LoVo (cell line): ENCODE data around the gene CCDC30.
"Not testable (repeated sequence)": the region's sequence is repeated elsewhere in the genome, so short reads cannot be mapped to it uniquely, and the experiment has no call there.

ENCODE experiments used
- DNase-seq: peaks from one replicate; pipeline ENCODE4 v3.0.0-alpha.2; 2016; ENCODE audit warnings: low spot score

The CCDC30 gene

DNA sequence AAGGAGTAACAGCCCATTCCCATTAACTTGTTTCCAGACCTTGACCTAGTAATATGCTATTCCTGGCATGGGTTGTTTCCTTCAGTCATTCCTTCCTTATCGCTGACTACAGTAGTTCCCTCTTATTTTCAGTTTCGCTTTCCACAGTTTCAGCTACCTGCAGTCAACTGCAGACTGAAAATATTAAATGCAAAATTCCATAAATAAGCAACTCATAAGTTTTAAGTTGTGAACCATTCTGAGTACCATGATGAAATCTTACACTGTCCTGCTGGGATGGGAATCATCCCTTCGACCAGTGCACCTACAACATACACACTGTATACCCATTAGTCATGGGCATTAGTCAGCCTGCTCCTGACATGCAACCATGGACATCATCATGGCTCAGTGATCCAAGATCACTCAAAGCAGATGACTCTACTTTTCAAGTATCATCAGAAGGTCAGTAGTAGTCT lies 66.7 kb downstream of the CCDC30 start:
- DNase-seq = peak; percentile 48

DNA sequence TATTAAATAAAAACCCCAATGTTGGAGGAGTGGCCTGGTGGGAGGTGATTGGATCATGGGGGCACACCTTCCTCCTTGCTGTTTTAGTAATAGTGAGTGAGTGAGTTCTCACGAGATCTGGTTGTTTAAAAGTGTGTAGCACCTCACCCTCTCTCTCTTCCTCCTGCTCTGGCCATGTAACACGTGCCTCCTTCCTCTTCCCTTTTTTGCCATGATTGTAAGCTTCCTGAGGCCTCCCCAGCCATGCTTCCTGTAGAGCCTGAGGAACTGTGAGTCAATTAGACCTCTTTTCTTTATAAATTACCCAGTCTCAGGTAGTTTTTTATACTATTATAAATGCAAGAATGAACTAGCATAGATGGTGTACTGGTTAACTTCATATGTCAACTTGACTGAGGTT lies 68.0 kb downstream of the CCDC30 start:
- no peak for DNase-seq

DNA sequence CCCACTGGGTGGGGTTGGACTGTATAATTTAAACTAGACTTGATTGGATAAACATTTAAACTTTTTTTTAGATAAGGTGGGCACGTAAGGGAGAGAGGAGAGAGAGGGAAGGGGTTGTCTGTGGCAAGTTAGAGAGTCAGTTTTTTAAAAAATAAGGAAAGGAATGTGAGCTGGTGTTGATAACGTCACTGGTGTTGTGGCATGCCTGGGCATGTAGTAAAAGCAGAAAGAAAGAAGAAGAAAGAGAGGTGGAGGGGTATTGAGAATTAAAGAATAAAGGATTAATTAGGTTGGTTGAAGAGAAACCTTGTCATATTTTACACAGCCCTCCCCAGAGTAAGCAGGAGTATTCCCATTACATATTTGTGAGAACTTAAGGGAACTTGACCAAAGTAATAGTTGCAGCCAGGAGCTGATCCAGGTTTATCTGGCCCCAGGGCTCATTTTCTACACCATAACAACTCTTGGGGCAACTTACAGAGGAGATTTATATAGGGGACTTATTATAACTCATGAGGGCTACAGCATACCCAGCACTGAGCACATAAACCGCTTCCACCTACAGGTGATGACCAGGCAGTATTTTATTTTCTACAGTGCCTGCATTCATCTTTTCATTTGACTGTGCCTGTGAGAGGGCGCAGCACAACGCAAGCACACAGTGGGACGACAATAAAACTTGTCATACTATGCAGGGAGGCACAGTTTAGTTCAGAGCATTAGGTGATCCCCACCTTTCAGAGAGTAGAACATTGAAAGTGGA lies 70.2 kb downstream of the CCDC30 start:
- DNase-seq = no peak

DNA sequence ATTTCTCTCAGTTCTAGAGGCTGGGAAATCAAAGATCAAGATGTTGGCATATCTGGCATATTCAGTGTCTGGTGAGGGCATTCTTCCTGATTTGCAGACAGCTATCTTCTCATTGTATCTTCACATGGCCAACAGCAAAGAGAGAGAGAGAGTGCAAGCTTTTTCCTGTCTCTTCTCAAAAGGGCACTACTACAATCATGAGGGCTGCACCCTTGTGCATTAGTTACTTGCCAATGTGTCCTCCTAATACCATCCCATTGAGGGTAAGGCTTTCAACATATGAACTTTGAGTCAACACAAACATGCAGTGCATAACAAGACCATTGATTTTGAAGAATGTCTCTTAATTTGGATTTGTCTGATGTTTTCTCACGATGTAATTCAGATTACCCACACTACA lies 78.0 kb downstream of the CCDC30 start:
- DNase-seq = no peak

DNA sequence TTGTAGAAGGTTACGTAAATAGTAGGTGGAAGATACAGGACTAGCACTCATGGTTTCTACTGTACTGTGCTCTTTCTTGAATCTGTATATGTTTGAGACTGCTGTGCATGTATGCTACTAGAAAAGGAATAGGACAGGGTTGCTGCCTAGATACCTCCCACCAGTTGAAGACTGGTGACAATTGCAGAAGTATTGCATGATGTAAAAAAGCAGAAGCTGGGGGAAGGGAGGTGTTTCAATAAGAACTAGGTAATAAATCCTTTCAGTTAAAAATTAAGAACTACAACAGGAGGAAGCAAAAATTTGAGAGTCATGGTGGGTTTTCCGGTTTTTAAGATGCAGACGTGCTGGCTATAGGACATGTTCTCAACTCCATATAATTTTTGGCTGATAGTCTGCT lies 88.1 kb downstream of the CCDC30 start:
- no peak for DNase-seq

DNA sequence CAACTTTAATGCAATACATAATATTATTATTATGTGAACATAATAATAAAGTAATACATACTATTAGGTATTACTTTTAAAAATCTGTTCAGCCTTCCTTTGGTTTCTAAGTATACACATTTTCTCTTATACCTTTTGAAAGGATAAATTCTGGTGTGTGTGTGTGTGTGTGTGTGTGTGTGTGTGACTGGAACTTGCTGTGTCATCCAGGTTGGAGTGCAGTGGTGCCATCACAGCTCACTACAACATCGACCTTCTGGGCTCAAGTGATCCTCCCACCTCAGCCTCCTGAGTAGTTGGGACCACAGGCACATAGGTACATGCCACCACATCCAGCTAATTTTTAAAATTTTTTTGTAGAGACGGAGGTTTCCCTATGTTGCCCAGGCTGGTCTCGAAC lies 88.5 kb downstream of the CCDC30 start:
- DNase-seq = no peak

DNA sequence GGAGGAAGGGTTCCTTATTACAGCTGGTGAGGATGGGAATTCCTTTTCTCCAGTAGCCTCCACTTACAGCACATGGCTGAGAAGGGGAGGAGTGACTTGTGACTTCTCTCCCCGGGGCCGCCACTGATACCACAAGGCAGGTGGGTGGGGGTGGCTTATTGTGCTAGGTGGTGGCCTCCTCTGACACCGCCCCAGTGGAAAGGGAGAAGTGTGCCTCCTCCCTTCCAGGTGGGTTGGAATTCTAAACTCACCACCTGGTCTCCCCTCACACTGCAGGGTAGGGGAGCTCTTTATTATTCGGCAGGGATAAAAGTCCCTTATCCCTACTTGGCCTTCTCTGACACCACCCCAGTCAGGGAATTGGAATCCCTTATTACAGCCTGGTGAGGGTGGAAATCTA lies 89.5 kb downstream of the CCDC30 start:
- DNase-seq = no peak

DNA sequence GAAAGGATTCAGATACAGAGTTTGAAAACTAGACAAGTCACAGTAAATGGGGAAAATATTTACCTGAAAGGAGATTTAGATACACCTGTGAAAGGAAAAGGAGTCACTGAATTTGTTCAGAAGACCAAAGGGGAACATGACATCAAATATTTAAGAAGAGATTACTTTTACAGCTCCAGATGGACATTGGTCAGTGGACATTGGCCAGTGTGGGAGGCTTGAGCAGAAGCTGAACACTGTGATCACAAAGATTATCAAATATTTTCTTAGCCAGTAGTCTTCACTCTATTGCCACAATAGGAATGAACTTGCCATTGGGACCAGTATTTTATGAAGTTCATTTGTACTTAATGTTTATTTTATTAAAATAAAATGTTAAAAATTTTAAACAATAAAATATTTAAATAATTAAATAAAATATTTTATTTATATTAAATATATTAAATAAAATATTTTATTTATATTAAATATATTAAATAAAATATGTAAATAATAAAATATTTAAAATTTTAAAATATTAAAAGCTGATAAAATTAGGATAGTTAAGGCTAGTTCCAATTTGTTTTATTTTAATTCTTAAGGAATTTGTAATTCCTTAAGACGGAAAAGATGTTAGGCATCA lies 94.3 kb downstream of the CCDC30 start:
- no peak for DNase-seq

DNA sequence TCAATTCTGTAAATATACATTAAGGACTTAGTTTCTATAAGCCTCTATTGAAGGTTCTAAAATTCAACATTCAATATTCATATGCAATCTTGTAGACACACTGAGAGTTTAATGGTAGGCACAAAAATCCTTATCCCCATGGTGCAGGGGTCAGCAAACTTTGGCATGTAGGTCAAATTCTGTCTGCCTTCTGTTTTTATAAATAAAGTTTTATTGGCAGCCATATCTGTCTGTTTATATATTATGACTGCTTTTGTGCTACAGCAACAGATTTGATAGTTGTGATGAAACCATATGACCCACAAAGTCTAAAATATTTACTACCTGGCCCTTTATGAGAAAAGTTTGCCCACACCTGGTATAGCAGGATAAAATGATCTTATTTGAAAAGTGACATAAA lies 104.0 kb downstream of the CCDC30 start:
- DNase-seq = no peak

DNA sequence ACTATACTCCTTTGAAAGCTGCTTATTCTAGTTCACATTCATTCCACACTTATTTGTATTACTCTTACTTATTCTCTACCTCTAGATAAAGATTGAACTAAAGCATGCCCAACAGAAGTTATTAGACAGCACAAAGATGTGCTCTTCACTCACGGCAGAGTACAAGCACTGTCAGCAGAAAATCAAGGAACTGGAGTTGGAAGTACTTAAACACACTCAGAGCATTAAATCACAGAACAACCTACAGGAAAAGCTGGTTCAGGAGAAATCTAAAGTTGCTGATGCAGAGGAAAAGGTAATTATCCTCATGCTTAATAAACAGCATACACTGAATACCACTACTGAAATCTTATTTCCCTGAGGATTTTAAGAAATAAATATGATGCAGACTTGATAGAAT lies 113.8 kb downstream of the CCDC30 start:
- DNase-seq = no peak

DNA sequence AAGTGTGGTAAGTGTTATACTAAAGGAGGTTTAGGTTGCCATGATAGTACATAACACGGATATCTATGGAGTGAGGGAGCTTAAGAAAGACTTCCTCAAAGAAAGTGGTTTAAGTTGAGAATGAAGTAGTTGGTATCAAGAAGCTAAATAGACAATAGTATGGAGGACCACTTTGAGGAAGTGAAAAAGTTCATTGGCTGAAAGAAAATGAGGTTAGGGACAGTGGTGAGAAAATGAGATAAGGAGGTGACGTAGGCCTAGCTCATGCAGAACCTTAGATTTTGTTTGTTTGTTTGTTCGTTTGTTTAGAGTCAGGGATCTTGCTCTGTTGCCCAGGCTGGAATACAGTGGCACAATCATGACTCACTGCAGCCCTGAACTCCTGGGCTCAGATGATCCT lies 122.9 kb downstream of the CCDC30 start:
- no peak for DNase-seq

DNA sequence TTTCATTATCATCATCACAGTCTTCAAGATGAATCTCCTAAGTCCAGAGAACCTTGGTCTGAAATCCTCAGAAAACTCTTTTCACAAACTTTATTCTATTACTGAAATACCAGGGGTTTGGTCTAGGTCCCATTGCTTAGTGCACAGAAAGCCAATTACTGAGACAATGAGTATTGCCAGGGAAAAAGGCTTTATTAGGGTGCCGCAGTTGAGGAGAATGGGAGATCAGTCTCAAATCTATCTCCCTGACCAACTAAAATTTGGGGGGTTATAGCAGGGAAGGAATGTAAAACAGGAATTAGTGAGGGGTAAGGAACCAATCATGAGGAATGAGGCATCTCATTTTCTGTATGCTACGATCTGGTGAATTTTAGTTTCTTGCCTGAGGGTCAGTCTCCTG lies 124.7 kb downstream of the CCDC30 start:
- DNase-seq = no peak

DNA sequence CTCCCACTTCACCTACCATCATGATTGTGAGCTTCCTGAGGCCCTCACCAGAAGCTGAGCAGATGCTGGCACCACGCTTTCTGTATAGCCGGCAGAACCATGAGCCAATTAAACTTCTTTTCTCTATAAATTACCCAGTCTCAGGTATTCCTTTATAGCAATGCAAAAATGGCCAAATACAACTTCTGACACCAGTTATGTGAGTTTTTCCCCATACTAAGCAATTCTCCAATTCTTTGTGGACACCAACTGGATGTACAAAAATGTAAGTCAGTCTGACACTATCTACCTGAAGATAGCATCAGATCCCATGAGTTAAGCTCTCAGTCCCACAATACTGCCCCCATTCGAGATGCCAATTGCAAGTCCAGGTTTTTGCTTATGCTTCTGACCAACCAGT lies 129.7 kb downstream of the CCDC30 start:
- DNase-seq = no peak

DNA sequence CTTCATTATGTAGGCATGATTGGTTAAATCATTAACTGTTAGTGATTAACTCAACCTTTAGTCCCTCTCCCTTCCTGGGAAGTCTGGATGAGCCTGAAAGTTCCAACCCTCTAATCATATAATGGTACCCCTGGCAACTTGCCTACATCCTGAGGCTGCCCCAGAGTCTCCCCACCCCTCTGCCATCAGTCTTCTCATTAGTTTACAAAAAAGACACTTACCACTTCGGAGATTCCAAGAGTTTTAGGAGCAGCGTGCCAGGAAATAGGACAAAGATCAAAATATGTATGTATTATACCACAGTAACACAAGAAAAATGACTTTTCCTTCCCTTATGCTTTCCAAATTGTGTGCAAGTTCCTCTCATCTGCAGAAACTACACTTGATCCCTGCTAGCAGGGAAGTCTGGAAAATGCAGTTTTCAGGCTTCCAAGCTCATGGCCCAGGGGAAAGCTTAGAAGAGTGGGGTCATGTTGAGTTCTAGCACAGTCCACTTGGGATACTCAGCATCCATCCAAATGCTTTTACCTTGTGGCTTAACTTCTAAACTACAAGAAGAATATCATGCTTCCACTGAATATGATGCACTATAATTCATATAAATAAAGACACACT lies 130.5 kb downstream of the CCDC30 start:
- DNase-seq = no peak

DNA sequence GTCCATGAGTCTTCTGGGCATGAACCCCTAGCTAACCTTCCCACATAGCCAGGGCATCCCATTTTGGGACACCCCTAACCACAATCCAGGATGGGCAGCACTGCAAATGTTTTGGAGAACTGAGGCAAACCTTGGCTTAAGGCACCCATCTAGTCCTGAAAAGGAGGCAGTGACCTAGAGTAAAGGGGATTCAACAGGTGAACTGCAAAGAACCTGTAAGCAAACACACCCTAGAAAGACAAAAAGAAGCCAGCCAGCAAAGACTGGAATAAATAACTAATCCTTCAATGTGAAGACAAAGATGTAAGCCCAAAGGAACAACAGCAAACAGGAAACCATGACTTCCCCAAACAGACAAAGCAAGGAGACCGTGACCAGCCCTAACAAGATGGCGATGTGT lies 138.4 kb downstream of the CCDC30 start:
- DNase-seq = no peak

DNA sequence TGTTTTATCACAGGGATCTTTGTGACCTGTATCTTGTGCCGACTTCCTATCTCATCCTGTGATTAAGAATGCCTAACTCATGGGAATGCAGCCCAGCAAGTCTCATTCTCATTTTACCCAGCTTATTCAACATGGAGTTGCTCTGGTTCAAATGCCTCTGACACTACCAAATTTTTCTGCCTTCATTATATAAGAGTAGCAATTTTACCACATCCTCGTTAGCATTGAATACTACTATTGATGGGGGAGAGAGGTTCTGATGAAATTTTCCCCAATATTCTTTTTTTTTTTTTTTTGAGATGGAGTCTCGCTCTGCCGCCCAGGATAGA lies 150.7 kb downstream of the CCDC30 start:
- DNase-seq = no peak

DNA sequence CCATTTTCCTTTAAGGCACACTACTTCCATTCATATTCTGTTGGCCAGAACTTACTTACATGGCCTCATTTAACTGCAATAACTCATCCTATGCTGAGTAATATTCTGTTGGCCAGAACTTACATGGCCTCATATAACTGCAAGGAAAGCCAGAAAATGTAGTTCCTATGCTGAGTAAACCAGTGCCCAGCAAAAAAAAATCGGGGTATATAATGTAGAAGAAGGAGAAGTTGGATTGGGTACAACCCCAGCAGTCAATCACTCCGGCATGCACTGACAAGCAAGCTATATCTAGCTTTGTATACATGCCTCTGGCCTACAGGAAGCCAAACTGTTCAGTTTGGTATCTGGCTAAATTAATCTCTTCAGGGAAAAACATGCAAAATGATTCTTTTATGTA lies 155.8 kb downstream of the CCDC30 start:
- DNase-seq = no peak

DNA sequence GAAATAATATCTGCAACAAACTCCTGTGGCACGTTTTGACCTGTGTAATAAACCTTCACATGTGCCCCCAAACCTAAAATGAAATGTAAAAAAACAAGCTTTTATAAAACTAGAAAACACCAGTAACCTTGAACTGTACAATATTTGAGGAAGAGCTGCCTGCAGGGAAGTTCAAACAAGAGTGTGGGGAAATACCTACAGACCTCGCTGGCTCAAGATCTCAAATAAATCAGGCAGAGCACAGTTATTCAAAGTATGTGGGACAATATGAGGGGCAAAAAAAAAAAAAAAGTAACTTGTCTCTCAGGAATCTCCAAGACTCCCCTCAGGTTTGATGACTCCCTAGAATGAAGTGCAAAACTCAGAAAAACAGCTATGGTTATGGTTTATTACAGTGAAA lies 157.2 kb downstream of the CCDC30 start:
- no peak for DNase-seq

DNA sequence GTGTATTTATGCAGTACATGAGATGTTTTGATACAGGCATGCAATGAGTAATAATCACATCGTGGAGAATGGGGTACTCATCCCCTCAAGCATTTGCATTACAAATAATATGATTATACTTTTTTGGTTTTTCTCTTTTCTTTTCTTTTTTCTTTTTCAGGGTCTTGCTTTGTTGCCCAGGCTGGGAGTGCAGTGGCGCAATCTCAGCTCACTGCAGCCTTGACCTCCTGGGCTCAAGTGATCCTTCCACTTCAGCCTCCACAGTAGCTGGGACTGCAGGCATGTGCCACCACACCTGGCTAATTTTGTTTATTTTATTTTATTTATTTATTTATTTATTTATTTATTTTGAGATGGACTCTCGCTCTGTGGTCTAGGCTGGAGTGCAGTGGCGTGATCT lies 158.1 kb downstream of the CCDC30 start:
- DNase-seq = not testable (repeated sequence)

DNA sequence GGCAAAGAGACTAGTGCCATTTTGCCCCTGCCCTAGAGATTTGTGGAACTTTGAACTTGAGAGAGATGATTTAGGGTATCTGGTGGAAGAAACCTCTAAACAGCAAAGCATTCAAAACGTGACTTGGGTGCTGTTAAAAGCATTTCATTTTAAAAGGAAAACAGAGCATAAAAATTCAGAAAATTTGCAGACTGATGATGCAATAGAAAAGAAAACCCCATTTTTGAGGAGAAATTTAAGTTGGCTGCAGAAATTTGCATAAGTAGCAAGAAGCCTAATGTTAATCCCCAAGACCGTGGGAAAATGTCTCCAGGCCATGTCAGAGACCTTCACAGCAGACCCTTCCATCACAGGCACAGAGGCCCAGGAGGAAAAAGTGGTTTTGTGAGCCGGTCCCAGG lies 164.1 kb downstream of the CCDC30 start:
- not testable (repeated sequence) for DNase-seq

DNA sequence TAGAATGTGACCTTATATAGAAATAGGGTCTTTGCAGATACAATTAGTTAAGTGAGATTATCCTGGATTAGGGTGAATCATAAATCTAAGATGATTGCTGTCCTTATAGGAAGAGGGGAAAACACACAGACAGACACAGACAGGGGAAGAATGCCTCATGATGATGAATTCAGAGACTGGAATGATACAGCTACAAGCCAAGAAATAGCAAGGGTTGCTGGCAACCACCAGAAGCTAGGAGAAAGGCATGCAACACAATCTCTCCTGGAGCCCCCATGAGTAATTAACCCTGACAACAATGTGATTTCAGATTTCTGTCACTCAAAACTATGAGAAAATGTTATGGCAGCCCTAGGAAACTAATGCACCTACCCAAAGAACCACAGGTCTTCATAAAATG lies 176.0 kb downstream of the CCDC30 start:
- no peak for DNase-seq

DNA sequence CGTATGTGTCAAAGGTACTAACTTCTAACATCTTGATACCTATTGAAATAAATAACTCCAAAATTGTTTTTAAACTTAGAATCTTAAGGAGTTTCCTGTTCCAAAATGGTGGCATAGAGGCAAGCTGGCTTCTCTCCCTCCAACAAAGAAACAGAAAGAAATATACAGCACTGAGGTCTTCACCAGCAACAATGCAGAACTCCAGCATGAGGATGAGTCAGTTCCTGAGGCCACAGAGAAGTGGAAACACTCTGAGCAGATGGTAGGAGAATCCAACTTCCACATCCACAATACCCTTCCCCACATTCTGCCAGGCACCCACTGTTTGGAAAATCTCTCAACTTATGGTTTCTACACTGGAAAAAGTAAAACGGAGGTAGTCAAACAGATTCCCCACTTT lies 183.0 kb downstream of the CCDC30 start:
- no peak for DNase-seq

DNA sequence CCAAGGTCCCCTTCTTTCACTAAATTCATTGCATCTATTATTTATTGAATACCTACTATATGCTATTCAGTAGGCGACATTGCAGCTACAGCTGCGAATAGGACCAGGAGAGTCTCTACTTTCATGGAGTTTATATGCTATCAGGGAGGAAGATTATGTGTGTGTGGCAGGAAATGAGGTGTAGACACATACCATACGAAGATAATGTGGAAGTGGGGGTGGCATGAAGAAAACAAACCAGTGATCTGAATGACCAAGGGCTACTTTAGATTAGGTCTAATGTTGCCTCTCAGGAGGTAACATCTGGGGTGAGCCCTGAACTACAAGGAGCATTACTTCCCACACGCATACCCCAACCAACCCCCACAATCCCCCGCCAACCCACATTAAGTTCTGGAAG lies 194.1 kb downstream of the CCDC30 start:
- no peak for DNase-seq
